Large intestine (tissue), 3 donors: ENCODE results near the gene HS6ST1. TPM values are rescaled to one million over a fixed set of nuclear protein-coding genes. Genes with fewer than 3 reads are reported as not detected.

Experiments used
- DNase-seq, 2 donors: peaks; one replicate each; pipeline versions ENCODE4 v3.0.0 to v3.0.0-alpha.2; 2013
- H3K27ac ChIP-seq: one replicate; pipeline ENCODE4 v1.5.1; 2013; ENCODE audit warnings: low read length
- H3K27me3 ChIP-seq: 2 replicates; pipeline ENCODE4 v1.6.1; 2013; ENCODE audit warnings: low read length; ENCODE audit not compliant: control insufficient read depth, insufficient read depth
- H3K36me3 ChIP-seq: 2 replicates; pipeline ENCODE4 v1.6.1; 2013; ENCODE audit warnings: low read length; ENCODE audit not compliant: control insufficient read depth, insufficient read depth
- H3K4me1 ChIP-seq: one replicate; pipeline ENCODE4 v1.6.1; 2013; ENCODE audit warnings: low read length; ENCODE audit not compliant: control insufficient read depth, insufficient read depth
- H3K4me3 ChIP-seq: one replicate; pipeline ENCODE4 v1.5.1; 2013; ENCODE audit warnings: low read length
- H3K9me3 ChIP-seq: one replicate; pipeline ENCODE4 v1.6.1; 2013; ENCODE audit warnings: mild to moderate bottlenecking, low read depth, low read length, moderate library complexity; ENCODE audit not compliant: control insufficient read depth
- WGBS: methylation state at CpG from one replicate; pipeline ENCODE4 v1.1.5; 2013; ENCODE audit warnings: low lambda C conversion rate; ENCODE audit not compliant: insufficient coverage; 5-methylcytosine and 5-hydroxymethylcytosine counted together
- polyA plus RNA-seq: library from polyadenylated mRNA; unstranded; fragments of 120-200 nt; gene quantifications from one replicate; pipeline ENCODE4 v1.2.1, GENCODE V29; 2013

Gene HS6ST1
- polyA plus RNA-seq, 1 donor = 22.4 TPM

DNA sequence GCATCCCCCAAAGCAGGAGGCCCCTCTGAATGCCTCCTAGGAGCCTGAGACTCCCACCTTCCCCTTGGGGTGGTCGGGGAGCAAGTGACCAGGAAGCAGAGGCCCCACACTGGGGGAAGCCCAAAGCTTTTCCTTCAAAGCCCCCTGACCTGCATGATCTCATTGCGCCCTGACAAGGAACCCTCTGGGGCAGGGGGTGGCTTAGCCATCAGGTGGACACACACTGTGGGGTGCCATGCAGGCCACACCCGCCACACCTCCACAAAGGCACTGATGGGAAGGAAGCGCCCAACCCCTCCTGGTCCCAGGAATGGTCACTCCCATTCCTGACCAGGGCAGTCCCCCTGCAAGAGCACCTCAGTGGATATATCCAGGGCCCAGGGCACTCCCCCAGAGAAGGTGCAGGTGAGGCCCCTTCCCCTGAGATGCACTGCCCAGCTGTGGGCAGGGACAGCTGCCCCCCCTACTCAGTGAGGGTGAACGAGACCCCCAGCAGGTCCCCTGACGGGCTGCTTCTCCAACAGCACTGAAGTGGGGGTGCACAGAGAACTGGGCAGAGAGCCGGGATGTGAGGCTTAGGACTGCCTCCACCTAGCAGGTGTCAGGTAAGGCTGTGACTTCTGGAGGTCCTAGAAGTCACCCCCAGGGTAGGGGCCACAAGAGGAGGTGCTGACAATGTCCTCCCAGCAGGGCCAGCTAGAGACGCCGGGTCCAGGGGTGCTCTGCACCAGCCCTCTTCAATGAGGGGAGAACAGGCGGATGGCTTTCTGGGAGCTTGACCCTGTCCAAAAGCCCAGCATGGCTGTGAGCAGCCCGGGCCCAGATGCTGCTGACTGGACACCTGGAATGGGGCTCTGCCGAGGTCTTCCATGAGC lies 31.5 kb downstream of the HS6ST1 start:
- Histone ChIP-seq H3K27me3 (no peaks in the 10 kb centered on the region), H3K27ac (no peak overlapping the region), H3K9me3 (no peaks in the 10 kb centered on the region), H3K4me3 (no peak overlapping the region), H3K4me1 (no peaks in the 10 kb centered on the region), H3K36me3 (peaks cover 5% of the 10 kb centered on the region)
- no CpG with 5 or more reads among the region's 12 CpGs for WGBS
- DNase-seq = no peak

DNA sequence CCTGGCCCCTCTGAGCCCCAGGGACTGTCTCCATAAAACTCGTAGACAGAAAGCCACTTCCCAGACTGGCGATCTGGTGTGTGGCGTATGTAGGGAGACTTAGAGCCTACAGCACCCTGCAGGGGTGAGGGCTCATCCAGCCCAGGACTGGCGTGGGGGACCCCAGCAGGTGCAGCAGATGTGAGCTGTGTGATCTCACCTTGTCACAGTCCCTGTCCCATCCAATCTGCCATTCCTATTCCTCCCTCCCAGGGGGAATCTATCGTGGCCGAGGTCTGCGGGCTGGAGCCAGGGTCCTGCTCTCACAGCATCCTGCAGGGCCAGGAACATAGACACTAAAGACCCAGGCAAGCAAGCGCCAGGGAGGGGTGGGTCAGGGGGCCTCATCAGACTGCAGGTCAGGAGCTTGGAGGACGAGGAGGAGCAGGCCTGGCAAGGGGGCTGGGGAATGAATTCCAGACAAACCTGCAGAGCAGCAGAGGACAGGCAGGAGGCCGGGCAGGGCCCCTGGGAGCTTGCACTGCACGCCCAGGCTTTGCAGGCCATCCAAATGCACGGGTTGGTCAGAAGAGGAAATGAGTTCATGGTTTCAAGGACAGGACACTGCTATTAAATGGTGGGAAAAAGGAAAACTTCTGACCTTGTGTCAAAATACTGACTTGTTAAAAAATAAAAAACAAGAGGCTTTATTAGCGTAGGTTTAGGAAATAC lies 32.5 kb downstream of the HS6ST1 start:
- Histone ChIP-seq H3K4me1 (peaks cover 4% of the 10 kb centered on the region), H3K4me3 (no peak overlapping the region), H3K27ac (no peak overlapping the region), H3K9me3 (no peaks in the 10 kb centered on the region), H3K27me3 (no peaks in the 10 kb centered on the region), H3K36me3 (peaks cover 8% of the 10 kb centered on the region)
- no peak for DNase-seq
- WGBS = 60% methylated on average over 2 of the region's 13 CpGs

DNA sequence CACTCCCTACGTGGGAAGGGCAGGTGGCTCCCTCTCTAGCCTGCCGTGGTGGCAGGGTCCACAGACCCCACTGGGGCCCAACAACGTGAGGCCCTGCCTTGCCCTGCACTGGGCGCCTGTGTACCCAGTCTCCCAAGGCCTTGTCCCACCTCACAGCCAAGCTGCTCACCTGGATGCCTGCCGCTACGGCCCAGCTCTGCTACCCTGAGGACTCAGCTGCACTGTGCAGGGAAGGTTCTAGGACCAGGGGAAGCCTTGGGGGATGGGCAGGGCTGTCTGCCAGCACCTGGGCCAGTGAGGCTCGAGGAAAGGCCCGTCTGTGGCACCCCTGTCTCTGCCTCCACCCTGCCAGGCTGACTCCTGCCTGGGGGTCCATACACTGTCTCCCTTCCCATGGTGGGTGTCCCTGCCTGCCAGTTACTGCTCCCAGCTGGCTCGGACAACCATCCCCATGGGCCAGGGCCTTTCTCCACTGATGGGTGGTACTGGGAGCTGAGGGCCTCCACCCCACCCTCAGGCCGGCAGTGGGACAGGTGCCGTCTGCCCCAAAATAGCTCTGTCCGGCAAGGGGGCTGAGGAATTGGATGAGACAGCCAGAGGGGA lies 33.2 kb downstream of the HS6ST1 start:
- no peak overlapping the region for H3K4me3 ChIP-seq
- no peaks in the 10 kb centered on the region for H3K27me3 ChIP-seq
- H3K9me3 ChIP-seq = no peaks in the 10 kb centered on the region
- H3K4me1 ChIP-seq = peaks cover 4% of the 10 kb centered on the region
- no peak overlapping the region for H3K27ac ChIP-seq
- H3K36me3 ChIP-seq = peaks cover 8% of the 10 kb centered on the region
- no CpG with 5 or more reads among the region's 12 CpGs for WGBS
- no peak for DNase-seq

DNA sequence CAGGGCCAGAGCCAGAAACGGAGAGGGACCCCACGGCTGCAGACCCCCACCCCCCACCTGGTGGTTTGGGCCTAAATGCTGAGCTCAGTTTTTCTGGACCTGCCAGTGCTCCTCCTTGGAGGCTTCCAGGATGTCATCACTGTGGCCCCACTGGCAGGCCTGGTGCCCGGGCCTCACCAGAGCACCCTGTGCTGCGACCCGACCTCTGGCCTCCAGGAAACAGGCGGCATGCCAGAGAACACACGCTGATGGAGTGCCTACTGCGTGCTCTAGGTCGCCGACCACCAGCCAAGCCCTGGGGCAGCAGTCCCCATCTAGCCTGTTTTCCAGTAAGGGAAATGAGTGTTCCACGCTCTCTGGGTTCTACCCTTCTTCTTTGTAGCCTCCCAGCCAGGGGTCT lies 33.8 kb downstream of the HS6ST1 start:
- no peaks in the 10 kb centered on the region for H3K27me3 ChIP-seq
- WGBS = no CpG with 5 or more reads among the region's 11 CpGs
- H3K36me3 ChIP-seq = peaks cover 8% of the 10 kb centered on the region
- no peaks in the 10 kb centered on the region for H3K9me3 ChIP-seq
- no peak overlapping the region for H3K27ac ChIP-seq
- H3K4me1 ChIP-seq = peaks cover 4% of the 10 kb centered on the region
- no peak overlapping the region for H3K4me3 ChIP-seq
- DNase-seq = no peak

DNA sequence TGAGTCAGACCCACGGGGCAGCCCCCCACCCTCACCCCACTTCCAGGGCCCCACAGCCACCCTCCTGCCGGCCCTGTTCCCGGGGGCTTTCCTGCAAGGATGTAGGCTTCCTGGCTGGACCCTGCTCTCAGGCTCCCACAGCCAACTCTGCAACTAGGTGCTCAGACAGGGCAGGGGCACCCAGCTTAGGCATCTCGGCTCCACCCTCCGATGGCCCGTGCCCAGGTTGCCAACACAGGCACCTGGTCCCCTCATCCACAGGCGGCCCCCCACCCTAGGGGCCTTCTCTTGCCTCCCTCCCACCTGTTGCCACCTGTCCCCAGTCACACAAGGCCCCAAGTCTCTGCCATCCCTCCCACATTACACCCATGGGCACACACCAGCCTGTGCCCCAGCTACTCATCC lies 34.6 kb downstream of the HS6ST1 start:
- WGBS = no CpG with 5 or more reads among the region's 7 CpGs

DNA sequence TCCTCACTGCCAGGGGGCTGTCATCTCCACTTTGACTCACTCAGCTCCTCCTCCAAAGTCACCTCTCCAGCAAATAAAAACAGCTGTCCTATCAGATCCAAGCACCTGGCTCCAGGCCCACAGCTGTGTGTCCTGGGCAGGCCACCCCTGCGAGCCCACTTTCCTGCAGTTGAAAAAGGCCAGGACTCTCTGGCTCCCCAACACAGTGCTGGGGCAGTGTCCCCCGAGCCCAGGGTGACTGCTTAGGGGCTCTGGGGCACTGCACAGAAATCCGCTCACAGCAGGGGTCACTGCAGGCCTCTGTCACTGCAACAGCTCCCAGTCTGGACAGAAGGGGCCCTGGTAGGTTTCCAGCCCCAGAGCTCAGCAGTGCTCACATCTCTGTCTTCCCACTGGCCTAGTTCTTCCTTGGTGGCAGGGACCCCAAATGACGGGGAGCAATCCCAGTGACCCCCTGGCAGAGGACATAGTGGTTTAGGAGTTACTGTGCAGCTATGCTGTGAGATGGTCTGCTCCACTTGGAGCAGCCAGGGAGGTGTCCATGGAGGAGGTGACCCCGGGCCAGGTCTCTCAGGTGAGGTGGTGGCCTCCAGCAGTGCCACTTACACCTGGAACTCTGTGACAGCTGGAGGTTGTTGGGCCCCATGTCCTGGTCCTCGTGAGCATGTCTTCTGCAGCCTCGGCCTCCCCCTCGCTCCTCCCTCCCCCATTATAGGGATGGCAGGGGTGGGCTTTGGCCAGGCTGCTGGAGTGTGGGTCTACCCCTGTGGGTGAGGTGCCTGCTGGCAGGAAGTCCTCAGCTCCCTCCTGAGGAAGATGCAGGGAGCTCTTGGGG lies 35.5 kb downstream of the HS6ST1 start:
- peaks cover 5% of the 10 kb centered on the region for H3K36me3 ChIP-seq
- H3K4me1 ChIP-seq = peaks cover 7% of the 10 kb centered on the region
- H3K9me3 ChIP-seq = no peaks in the 10 kb centered on the region
- WGBS = no CpG with 5 or more reads among the region's 8 CpGs
- no peak for DNase-seq
- no peak overlapping the region for H3K27ac ChIP-seq
- H3K4me3 ChIP-seq = no peak overlapping the region
- no peaks in the 10 kb centered on the region for H3K27me3 ChIP-seq

More for the DNA sequence above, 34.6 kb downstream of the HS6ST1 start:
- H3K4me3 ChIP-seq = no peak overlapping the region
- peaks cover 6% of the 10 kb centered on the region for H3K36me3 ChIP-seq
- H3K27me3 ChIP-seq = no peaks in the 10 kb centered on the region
- DNase-seq = no peak
- peaks cover 4% of the 10 kb centered on the region for H3K4me1 ChIP-seq
- H3K9me3 ChIP-seq = no peaks in the 10 kb centered on the region
- H3K27ac ChIP-seq = no peak overlapping the region

DNA sequence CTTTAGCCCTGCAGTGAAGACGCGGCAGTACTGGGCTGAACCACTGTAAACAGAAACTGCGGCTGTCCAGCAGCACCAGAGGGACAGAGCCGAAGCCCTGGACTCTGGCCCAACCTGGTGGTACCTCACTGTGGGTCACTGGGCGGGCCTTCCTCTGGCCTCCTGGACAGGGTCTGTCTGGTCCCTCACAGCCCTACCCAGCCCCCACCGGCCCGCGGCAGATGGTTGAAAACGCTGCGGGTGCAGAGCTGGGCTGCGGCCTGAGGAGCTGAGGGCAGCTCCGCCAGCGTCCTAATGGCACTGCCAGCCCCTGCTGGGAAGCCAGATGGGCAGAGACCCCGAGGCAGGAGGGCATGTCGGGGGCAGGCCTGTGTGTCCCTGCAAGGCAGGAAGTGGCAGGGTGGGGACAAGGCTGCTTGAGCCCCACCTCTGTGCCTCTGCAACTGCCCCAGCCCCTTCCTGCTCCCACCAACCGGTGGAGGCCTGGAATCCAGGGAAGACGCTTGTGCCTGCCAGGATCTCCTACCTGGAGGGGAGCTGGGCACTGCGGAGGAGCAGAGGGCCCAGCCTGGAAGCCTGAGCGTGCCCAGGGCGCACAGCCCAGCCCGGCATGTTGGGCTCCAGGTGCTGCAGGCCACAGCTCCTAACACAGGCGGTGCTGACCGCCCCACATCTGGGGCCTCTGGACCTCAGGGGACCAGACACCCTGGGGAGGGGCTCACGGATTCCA lies 36.3 kb downstream of the HS6ST1 start:
- no peak for DNase-seq
- Histone ChIP-seq H3K27ac (no peak overlapping the region), H3K9me3 (no peaks in the 10 kb centered on the region), H3K27me3 (no peaks in the 10 kb centered on the region), H3K4me3 (no peak overlapping the region), H3K36me3 (peaks cover 5% of the 10 kb centered on the region), H3K4me1 (peaks cover 14% of the 10 kb centered on the region)
- no CpG with 5 or more reads among the region's 24 CpGs for WGBS

DNA sequence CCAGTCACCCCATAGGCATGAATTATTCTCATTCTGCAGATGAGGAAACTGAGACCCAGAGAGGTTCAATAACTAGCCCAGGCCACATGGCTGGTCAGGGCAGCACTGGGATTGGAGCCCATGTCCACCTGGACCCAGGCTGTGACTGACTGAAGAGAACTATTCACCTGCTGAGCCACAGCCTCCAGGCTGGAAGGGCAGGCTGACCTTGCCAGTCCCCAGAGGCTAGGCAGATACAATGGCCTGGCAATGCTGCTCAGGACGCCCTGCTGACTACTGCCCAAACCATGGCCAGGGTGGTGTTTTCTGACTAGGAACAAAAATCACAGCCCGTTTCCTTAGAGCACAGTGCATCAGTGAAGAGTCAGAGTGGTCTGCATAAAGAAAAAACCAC lies 36.8 kb downstream of the HS6ST1 start:
- WGBS = no CpG with 5 or more reads among the region's 2 CpGs
- H3K36me3 ChIP-seq = peaks cover 5% of the 10 kb centered on the region
- DNase-seq = no peak
- no peaks in the 10 kb centered on the region for H3K27me3 ChIP-seq
- no peak overlapping the region for H3K4me3 ChIP-seq
- H3K4me1 ChIP-seq = peaks cover 15% of the 10 kb centered on the region
- no peak overlapping the region for H3K27ac ChIP-seq
- no peaks in the 10 kb centered on the region for H3K9me3 ChIP-seq

DNA sequence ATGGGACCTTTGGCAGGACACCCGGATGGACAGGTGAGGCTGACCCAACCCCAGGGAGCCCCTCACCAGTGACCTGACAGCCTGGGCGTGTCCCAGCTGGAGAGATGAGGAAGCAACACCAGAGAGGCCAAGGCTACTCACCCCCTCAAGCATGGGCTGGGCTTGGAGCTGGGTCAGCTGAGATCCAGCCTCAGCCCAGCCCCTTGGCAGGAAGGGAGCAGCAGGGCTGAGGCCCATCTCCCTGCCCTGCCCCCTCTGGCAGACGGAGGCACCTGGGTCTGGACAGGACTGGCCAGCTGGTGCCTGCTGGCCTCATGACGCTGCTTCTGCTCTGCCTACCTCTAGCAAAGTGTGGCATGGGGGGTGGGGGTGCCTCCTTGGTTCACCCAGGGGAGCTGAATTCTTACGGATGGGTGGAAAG lies 37.8 kb downstream of the HS6ST1 start:
- no peak for DNase-seq
- Histone ChIP-seq H3K4me3 (no peak overlapping the region), H3K4me1 (peaks cover 15% of the 10 kb centered on the region), H3K27me3 (no peaks in the 10 kb centered on the region), H3K9me3 (no peaks in the 10 kb centered on the region), H3K36me3 (peaks cover 3% of the 10 kb centered on the region), H3K27ac (no peak overlapping the region)
- WGBS = no CpG with 5 or more reads among the region's 5 CpGs
